ENCODE data around the gene GRHL1.

GRCh38 chr2:10030311-10030736 is 78.8 kb downstream of the GRHL1 start:
- no peak for TF ChIP-seq CTCF (IDR thresholded peaks at IDR 0.05)
- no peak for TF ChIP-seq POLR2A (IDR thresholded peaks at IDR 0.05)
